HG02678 (cell line): ENCODE results near the gene ABCC4.

Experiments
- ATAC-seq: cut with Tn5 transposase; IDR thresholded peaks from one replicate; pipeline ENCODE4 v1.9.1; 2021; ENCODE audit warnings: mild to moderate bottlenecking, moderate library complexity; ENCODE audit not compliant: unreplicated experiment

Gene ABCC4

GRCh38 chr13:95258619-95259194, 42.5 kb downstream of the ABCC4 start:
- peak; percentile 58 for ATAC-seq

GRCh38 chr13:95258098-95258497, 43.2 kb downstream of the ABCC4 start:
- ATAC-seq: no peak

GRCh38 chr13:95256091-95256490, 45.2 kb downstream of the ABCC4 start:
- no peak for ATAC-seq

GRCh38 chr13:95255072-95255732, 46.0 kb downstream of the ABCC4 start:
- ATAC-seq: no peak

GRCh38 chr13:95254339-95254738, 46.9 kb downstream of the ABCC4 start:
- ATAC-seq: no peak

- no peak for ATAC-seq
Measured at GRCh38 chr13:95253033-95253432, 48.2 kb downstream of the ABCC4 start.

- ATAC-seq: peak; percentile 43
Measured at GRCh38 chr13:95251641-95252040, 49.6 kb downstream of the ABCC4 start.

GRCh38 chr13:95250961-95251360, 50.3 kb downstream of the ABCC4 start:
- ATAC-seq: peak; percentile 44

GRCh38 chr13:95248953-95249352, 52.3 kb downstream of the ABCC4 start:
- no peak for ATAC-seq

- no peak for ATAC-seq
Measured at GRCh38 chr13:95247852-95248251, 53.4 kb downstream of the ABCC4 start.

- ATAC-seq: no peak
Measured at GRCh38 chr13:95247171-95247570, 54.1 kb downstream of the ABCC4 start.

GRCh38 chr13:95246292-95247082, 54.8 kb downstream of the ABCC4 start:
- ATAC-seq: no peak

- ATAC-seq: peak; percentile 54
Measured at GRCh38 chr13:95245071-95245470, 56.2 kb downstream of the ABCC4 start.

- no peak for ATAC-seq
Measured at GRCh38 chr13:95243207-95243606, 58.0 kb downstream of the ABCC4 start.

- no peak for ATAC-seq
Measured at GRCh38 chr13:95241321-95241720, 59.9 kb downstream of the ABCC4 start.

- ATAC-seq: peak; percentile 61
Measured at GRCh38 chr13:95239283-95239682, 62.0 kb downstream of the ABCC4 start.

- ATAC-seq: no peak
Measured at GRCh38 chr13:95237310-95237870, 63.9 kb downstream of the ABCC4 start.

- ATAC-seq: no peak
Measured at GRCh38 chr13:95236774-95237173, 64.5 kb downstream of the ABCC4 start.

GRCh38 chr13:95235974-95236373, 65.3 kb downstream of the ABCC4 start:
- no peak for ATAC-seq

GRCh38 chr13:95235199-95235756, 66.0 kb downstream of the ABCC4 start:
- no peak for ATAC-seq

GRCh38 chr13:95234242-95234641, 67.0 kb downstream of the ABCC4 start:
- ATAC-seq: peak; percentile 79
